Fibroblast of skin of abdomen (primary cell): ENCODE results near the gene CDH3. TPM values are rescaled to one million over a fixed set of nuclear protein-coding genes. Genes with fewer than 3 reads are reported as not detected.

ENCODE experiments used
- DNase-seq: peaks from one replicate; pipeline ENCODE4 v3.0.0-alpha.2; 2013
- polyA plus RNA-seq, 2 experiments: library from polyadenylated mRNA; unstranded; fragments of 120-200 nt; gene quantifications; one replicate each; pipeline ENCODE4 v1.2.1, GENCODE V29; 2013; ENCODE audit not compliant: insufficient read length in 2 of 2

The CDH3 gene
- polyA plus RNA-seq (2013, experiment 1 of 2; ENCODE audit: insufficient read length), result 0.96 TPM
- 0.57 TPM for polyA plus RNA-seq (2013, experiment 2 of 2; ENCODE audit: insufficient read length)

DNA sequence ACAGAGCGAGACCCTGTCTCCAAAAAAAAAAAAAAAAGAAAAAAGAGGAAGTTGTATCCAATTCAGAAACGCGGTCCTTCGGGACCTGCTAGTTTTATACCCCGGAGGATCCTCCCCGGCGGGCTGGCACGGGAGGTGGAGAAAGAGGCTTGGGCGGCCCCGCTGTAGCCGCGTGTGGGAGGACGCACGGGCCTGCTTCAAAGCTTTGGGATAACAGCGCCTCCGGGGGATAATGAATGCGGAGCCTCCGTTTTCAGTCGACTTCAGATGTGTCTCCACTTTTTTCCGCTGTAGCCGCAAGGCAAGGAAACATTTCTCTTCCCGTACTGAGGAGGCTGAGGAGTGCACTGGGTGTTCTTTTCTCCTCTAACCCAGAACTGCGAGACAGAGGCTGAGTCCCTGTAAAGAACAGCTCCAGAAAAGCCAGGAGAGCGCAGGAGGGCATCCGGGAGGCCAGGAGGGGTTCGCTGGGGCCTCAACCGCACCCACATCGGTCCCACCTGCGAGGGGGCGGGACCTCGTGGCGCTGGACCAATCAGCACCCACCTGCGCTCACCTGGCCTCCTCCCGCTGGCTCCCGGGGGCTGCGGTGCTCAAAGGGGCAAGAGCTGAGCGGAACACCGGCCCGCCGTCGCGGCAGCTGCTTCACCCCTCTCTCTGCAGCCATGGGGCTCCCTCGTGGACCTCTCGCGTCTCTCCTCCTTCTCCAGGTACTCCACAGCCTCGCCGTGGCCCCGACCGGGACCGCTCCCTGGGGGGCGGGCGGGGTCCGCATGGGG is at the start of gene CDH3:
TSS of gene CDH3 (plus strand) at position 596 of the 779 bp plus-strand sequence. CDS start at position 666, 70 bp downstream.
- no peak for DNase-seq

DNA sequence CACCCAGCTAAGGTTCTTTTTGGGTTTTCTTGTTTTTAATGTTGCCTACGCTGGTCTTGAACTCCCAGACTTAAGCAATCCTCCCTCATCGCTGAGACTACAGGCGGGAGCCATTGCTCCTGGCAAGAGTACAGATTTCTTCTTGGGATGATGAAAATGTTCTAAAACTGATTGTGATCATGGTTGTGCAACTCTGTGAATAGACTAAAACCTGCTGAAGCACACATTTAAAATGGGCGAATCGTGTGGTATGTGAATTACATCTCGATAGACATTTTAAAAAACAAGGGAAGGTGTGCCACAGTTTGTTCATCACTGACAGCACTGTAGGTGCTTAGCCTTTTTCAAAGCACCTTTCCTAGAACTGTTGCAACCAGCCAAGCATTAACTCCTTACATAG is 48.8 kb upstream of the CDH3 start:
- DNase-seq, result no peak

DNA sequence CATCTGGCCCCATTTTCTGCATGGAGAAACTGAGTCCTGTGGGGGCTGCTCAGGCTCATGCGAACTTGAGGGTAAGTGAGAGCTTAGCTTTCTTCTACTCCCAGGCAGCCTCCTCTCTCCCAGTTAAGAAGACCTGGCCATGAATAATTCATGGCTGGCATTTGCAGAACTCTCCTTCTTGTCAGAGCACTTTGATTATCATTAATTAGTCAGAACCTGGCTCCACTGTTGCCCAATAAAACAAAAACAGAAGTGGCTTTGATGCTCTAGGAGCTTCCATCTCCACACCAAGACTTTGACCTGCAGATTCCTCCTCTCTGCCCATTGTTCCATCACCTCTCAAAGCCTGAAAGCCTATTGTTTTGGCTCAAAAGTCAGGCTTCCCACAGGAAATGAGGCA is 45.5 kb upstream of the CDH3 start:
- no peak for DNase-seq

DNA sequence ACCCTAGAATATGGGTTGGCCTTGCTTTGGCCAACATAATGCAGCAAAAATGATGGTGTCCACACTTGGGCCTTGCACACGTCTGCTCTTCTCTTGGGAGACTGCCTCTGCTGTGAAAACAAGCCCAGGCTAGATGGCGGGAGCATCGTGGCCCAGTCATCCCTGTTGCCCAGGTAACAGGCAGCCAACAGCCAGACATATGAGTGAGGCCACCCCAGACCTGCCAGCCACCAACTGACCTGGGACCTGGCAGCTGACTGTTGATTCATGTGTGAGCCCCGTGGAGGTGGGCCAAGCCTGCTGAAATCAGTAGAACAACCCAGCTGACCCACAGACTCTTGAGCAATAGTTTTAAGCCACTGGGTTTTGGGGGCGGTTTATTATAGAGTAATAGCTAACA is 39.4 kb upstream of the CDH3 start:
- no peak for DNase-seq

- no peak for DNase-seq
Observed at GRCh38 chr16:68607443-68607842, 37.7 kb upstream of the CDH3 start.

DNA sequence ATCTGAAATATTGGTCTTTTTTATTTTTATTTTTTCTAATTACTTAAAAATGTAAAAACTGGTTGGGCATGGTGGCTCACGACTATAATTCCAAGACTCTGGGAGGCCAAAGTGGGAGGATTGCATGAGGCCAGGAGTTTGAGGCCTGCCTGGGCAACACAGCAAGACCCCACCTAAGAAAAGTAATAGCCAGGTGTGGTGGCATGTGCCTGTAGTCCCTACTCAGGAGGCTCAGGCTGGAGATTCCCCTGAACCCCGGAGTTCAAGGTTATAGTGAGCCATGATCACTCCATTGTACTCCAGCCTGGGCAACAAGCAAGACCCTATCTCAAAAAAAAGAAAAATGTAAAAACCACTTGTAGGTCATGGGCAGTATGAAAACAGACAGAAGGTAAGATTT is 36.8 kb upstream of the CDH3 start:
- no peak for DNase-seq

DNA sequence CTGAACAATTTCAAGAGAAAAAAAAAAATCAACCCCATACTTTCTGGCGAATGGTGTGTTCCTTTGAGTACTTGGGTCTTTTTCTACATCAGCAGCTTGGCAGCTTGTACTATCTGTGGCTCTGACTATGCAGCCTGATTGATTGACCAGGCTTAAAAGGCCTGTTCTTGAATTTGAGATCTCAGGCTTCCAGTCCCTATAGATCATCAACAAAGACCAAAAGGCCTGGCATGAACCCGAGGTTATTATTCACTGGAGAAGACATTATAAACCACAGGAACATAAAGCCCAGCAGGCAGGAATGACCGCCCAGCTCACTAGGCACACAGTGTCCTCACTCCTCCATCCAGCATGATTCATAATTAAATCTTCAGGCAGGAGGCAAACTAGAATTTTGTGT is 32.1 kb upstream of the CDH3 start:
- no peak for DNase-seq

DNA sequence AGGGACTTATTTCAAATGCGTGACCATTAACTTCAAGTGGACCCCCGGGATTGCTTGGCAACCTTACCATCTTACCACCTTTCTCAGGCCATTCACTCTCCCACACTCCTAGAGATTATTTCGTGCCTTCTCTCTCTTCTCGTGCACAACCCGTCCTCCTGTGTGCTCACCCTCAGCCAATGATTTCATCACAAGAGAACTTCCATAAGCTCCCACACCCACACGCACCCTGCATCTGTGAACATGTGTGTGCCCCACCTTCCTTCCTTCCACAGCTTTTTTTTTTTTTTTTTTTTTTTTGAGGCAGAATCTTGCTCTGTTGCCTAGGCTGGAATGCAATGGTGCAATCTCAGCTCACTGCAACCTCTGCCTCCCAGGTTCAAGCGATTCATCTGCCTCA is 27.4 kb upstream of the CDH3 start:
- DNase-seq, result no peak

DNA sequence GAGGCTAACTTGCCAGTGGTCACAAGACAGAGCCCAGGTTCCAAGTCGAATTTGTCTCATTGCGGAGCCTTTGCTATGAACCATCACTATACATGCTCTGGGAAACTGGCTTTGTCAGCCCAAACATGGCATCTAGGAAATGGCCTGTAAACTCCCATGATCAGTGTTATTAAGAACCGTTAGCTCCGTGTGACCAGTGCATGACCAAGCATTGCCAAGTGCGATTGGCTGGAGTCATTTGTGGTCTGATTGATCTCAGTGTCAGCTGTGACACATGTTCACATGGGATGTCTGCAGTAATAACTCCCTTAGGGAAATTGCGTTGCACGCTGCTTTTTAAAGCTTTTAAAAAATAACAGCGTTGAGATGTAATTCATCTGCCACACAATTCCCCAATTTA is 18.6 kb upstream of the CDH3 start:
- DNase-seq, result no peak

- peak; percentile 46 for DNase-seq
Observed at GRCh38 chr16:68627951-68628425, 17.1 kb upstream of the CDH3 start.

DNA sequence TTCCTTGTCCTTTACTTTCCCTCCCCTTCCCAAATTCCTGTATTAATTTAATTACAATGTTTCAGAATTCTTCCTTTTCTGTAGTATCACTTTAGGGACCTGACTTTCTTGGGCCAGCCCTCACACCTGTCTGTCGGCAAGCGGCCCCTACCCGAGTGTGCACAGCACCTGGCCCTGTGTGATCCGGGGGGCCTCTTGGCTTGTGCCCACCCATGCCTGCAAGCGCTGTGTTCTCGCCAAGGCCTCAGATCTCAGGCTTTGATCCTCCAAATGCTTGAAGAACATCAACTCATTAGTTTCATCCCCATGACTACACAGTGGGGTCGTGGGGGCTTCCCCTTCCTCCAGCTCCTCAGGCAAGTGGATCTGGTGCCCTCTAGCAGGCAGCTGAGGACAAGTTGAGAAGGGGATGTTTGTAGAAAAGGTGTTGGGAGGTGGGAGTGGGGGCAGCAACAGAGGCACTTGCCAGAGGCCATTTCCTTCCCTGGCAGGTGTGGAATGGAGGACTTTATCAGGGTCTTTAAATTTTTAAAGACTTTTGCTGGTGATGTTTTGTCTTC is 15.7 kb upstream of the CDH3 start:
- no peak for DNase-seq

- DNase-seq, result no peak
Observed at GRCh38 chr16:68636064-68636560, 9.0 kb upstream of the CDH3 start.

DNA sequence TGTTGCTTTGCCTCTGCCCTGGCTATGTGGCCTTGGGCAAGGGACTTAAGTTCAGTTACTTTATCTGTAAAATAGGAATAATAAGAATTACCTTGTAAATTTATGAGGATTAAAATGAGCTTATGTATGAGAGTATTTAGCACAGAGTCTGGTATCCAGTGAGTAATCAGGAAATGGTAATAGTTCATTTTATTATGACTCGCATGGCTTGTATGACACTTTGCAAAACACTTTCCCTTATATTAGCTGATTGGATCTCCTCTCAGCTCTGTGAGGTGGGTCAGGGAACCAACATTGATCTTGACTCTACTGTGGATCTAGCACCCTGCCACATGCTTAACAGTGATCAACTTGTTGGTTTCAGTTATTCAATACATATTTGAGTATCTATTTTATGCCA is 8.3 kb upstream of the CDH3 start:
- DNase-seq, result no peak

GRCh38 chr16:68640972-68641371 is 4.1 kb upstream of the CDH3 start:
- DNase-seq, result peak; percentile 39

GRCh38 chr16:68642047-68642435 is 3.1 kb upstream of the CDH3 start:
- DNase-seq, result no peak

GRCh38 chr16:68642436-68643101 is 2.5 kb upstream of the CDH3 start:
- no peak for DNase-seq

DNA sequence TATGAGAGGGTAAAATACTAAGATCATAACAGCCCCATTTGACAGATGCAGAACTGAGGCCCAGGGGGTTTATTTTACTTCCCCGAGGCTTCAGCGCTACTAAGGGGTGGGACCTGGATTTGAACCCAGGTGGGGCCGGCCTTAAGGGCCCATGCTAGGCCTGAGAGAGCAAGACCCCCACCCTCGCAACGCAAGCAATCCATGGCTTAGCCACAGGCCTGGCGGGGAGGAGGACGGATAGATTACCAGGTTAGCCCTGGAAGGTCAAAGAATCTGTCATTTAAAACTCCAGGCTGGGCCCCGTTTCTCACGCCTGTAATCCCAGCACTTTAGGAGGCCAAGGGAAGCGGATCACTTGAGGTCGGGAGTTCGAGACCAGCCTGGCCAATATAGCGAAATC is 1.9 kb upstream of the CDH3 start:
- DNase-seq, result no peak

- DNase-seq, result no peak
Observed at GRCh38 chr16:68643847-68644246, 1.3 kb upstream of the CDH3 start.

DNA sequence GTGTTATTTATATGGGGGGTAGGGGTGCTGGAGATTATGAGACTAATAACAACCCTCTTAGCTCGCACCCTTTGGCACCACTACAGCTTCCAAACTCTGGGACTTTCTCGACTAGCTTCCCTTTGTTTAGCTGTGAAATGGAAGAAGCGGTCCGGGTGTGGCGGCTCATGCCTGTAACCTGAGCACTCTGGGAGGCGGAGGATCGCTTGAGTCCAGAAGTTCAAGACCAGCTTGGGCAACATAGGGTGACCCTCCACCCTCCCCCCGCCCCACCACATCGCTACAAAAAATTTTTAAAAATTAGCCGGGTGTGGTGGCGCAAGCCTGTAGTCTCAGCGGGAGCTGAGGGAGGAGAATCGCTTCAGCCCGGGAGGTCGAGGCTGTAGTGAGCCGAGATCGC is 814 bp upstream of the CDH3 start:
- DNase-seq, result no peak

- DNase-seq, result no peak
Observed at GRCh38 chr16:68645494-68646388, 631 bp downstream of the CDH3 start.

DNA sequence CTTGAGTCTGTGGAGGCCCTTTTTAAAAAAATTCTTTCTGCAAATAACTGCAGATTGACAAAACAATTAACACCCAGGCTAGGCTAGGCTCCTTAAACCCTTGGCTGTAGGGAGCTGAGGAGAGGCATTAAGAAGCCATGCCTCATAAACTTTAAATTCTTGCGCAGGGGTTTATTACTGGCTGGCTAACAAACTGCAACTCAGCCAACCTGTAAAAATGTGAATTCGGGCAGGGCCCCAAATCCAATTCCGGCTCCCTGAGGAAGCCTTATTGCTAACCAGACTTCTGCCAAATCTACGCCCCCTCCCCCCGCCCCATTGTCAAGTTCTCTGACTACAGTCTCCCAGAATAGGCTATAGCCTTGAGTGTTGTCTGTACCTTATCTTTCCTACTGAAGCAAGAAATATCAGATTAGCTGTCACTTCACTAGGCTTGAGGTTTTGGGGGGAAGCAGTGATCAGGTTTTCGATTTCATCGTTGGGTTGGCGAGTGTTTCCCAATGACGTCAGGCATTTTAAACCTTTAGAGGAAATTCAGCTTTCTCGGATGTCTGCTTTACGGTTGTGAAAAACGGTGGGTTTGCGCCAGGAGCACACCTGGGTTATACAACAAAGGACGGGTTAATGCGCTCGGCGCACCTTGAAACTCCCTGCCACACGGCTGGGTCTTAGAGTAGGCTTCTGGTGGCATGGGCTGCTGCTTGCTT is 2.0 kb downstream of the CDH3 start:
- DNase-seq, result no peak

DNA sequence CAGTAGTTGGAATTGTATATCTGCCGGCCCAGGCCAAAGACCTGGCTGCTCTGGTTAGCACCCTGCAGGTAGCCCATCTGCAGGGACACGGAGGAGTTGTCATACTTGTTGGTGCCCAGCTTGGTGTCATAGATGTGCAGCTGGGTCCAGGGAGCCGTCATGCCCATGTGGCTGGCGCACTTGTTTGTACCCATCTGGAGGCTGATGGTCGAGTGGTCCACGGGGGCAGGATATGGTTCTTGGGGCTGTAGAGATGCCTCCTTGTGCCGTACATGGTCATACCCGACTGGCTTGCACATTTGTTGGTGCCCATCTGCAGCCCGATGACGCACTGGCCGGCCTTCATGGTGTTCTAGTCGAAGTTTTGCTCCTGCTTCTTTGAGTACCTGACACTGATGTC is 6.0 kb downstream of the CDH3 start:
- no peak for DNase-seq
